HUES48 (cell line): ENCODE results near the gene TRIO.

Experiments used
- H3K27ac ChIP-seq: one replicate; pipeline ENCODE4 v1.7.0; 2013; ENCODE audit warnings: low read depth, low read length, inconsistent platforms
- H3K27me3 ChIP-seq: 2 replicates; pipeline ENCODE4 v1.6.1; 2013; ENCODE audit warnings: mild to moderate bottlenecking, low read length; ENCODE audit not compliant: control insufficient read depth, insufficient read depth
- H3K36me3 ChIP-seq: 2 replicates; pipeline ENCODE4 v1.6.1; 2013; ENCODE audit warnings: low read length; ENCODE audit not compliant: control insufficient read depth, insufficient read depth
- H3K4me1 ChIP-seq: 2 replicates; pipeline ENCODE4 v1.6.1; 2013; ENCODE audit warnings: mild to moderate bottlenecking, low read length; ENCODE audit not compliant: control insufficient read depth, insufficient read depth
- H3K4me3 ChIP-seq: 2 replicates; pipeline ENCODE4 v1.5.1; 2013; ENCODE audit warnings: mild to moderate bottlenecking, low read depth, low read length
- H3K9ac ChIP-seq: 2 replicates; pipeline ENCODE4 v1.6.1; 2013; ENCODE audit warnings: mild to moderate bottlenecking, low read depth, low read length, moderate library complexity
- H3K9me3 ChIP-seq: 2 replicates; pipeline ENCODE4 v1.6.1; 2013; ENCODE audit warnings: low read length; ENCODE audit not compliant: control insufficient read depth, insufficient read depth

TRIO gene

GRCh38 chr5:14229734-14230133 is 86.6 kb downstream of the TRIO start:
- H3K9me3 ChIP-seq = no peaks in the 10 kb centered on the region
- H3K27me3 ChIP-seq = no peaks in the 10 kb centered on the region
- H3K27ac ChIP-seq = no peak overlapping the region
- H3K4me3 ChIP-seq = no peak overlapping the region
- no peak overlapping the region for H3K9ac ChIP-seq
- H3K36me3 ChIP-seq = no peaks in the 10 kb centered on the region
- H3K4me1 ChIP-seq = peaks cover 54% of the 10 kb centered on the region

- Histone ChIP-seq H3K36me3 (no peaks in the 10 kb centered on the region), H3K4me1 (peaks cover 54% of the 10 kb centered on the region), H3K4me3 (no peak overlapping the region), H3K9me3 (no peaks in the 10 kb centered on the region), H3K9ac (no peak overlapping the region), H3K27ac (peak overlapping the region; percentile 15), H3K27me3 (no peaks in the 10 kb centered on the region)
These were observed 88.0 kb downstream of the TRIO start for GRCh38 chr5:14231156-14231555.

- Histone ChIP-seq H3K4me3 (no peak overlapping the region), H3K27ac (no peak overlapping the region), H3K36me3 (no peaks in the 10 kb centered on the region), H3K4me1 (peaks cover 54% of the 10 kb centered on the region), H3K9me3 (no peaks in the 10 kb centered on the region), H3K27me3 (no peaks in the 10 kb centered on the region), H3K9ac (no peak overlapping the region)
These were observed 88.7 kb downstream of the TRIO start for GRCh38 chr5:14231890-14232289.

GRCh38 chr5:14234204-14234603 is 91.1 kb downstream of the TRIO start:
- Histone ChIP-seq H3K4me1 (peaks cover 70% of the 10 kb centered on the region), H3K36me3 (no peaks in the 10 kb centered on the region), H3K9ac (no peak overlapping the region), H3K9me3 (no peaks in the 10 kb centered on the region), H3K27ac (no peak overlapping the region), H3K4me3 (no peak overlapping the region), H3K27me3 (no peaks in the 10 kb centered on the region)

- H3K4me3 ChIP-seq = no peak overlapping the region
- H3K27ac ChIP-seq = no peak overlapping the region
- H3K9ac ChIP-seq = no peak overlapping the region
- H3K27me3 ChIP-seq = no peaks in the 10 kb centered on the region
- H3K36me3 ChIP-seq = no peaks in the 10 kb centered on the region
- H3K4me1 ChIP-seq = peaks cover 73% of the 10 kb centered on the region
- no peaks in the 10 kb centered on the region for H3K9me3 ChIP-seq
These were observed 92.7 kb downstream of the TRIO start for GRCh38 chr5:14235872-14236271.

GRCh38 chr5:14236757-14237156 is 93.6 kb downstream of the TRIO start:
- no peak overlapping the region for H3K4me3 ChIP-seq
- H3K4me1 ChIP-seq = peaks cover 67% of the 10 kb centered on the region
- no peaks in the 10 kb centered on the region for H3K36me3 ChIP-seq
- no peaks in the 10 kb centered on the region for H3K27me3 ChIP-seq
- H3K9me3 ChIP-seq = no peaks in the 10 kb centered on the region
- H3K9ac ChIP-seq = no peak overlapping the region
- peak overlapping the region; percentile 45 for H3K27ac ChIP-seq

GRCh38 chr5:14237317-14238086 is 94.4 kb downstream of the TRIO start:
- Histone ChIP-seq H3K9ac (no peak overlapping the region), H3K4me3 (no peak overlapping the region), H3K27ac (peak overlapping the region; percentile 45), H3K27me3 (no peaks in the 10 kb centered on the region), H3K36me3 (no peaks in the 10 kb centered on the region), H3K4me1 (peaks cover 60% of the 10 kb centered on the region), H3K9me3 (no peaks in the 10 kb centered on the region)

- H3K4me3 ChIP-seq = no peak overlapping the region
- no peaks in the 10 kb centered on the region for H3K36me3 ChIP-seq
- H3K27me3 ChIP-seq = no peaks in the 10 kb centered on the region
- H3K27ac ChIP-seq = no peak overlapping the region
- peaks cover 67% of the 10 kb centered on the region for H3K4me1 ChIP-seq
- H3K9me3 ChIP-seq = no peaks in the 10 kb centered on the region
- H3K9ac ChIP-seq = no peak overlapping the region
These were observed 95.1 kb downstream of the TRIO start for GRCh38 chr5:14238272-14238671.

- peaks cover 71% of the 10 kb centered on the region for H3K4me1 ChIP-seq
- no peak overlapping the region for H3K4me3 ChIP-seq
- no peak overlapping the region for H3K27ac ChIP-seq
- no peaks in the 10 kb centered on the region for H3K27me3 ChIP-seq
- no peaks in the 10 kb centered on the region for H3K36me3 ChIP-seq
- H3K9me3 ChIP-seq = no peaks in the 10 kb centered on the region
- H3K9ac ChIP-seq = no peak overlapping the region
These were observed 96.3 kb downstream of the TRIO start for GRCh38 chr5:14239404-14239803.

- H3K27ac ChIP-seq = no peak overlapping the region
- no peak overlapping the region for H3K4me3 ChIP-seq
- no peak overlapping the region for H3K9ac ChIP-seq
- H3K36me3 ChIP-seq = no peaks in the 10 kb centered on the region
- H3K4me1 ChIP-seq = peaks cover 74% of the 10 kb centered on the region
- no peaks in the 10 kb centered on the region for H3K27me3 ChIP-seq
- no peaks in the 10 kb centered on the region for H3K9me3 ChIP-seq
These were observed 96.8 kb downstream of the TRIO start for GRCh38 chr5:14239951-14240350.

GRCh38 chr5:14240359-14240758 is 97.2 kb downstream of the TRIO start:
- Histone ChIP-seq H3K9me3 (no peaks in the 10 kb centered on the region), H3K27me3 (no peaks in the 10 kb centered on the region), H3K27ac (no peak overlapping the region), H3K4me3 (no peak overlapping the region), H3K4me1 (peaks cover 78% of the 10 kb centered on the region), H3K36me3 (no peaks in the 10 kb centered on the region), H3K9ac (no peak overlapping the region)
